Measurements from ENCODE around the gene NRSN1. TPM values are rescaled to one million over a fixed set of nuclear protein-coding genes. Genes with fewer than 3 reads are reported as not detected.

Gene NRSN1
- total RNA-seq, 1 experiment from 2014 or later = not detected

GRCh38 chr6:24093381-24093780 is 32.6 kb upstream of the NRSN1 start:
- Histone ChIP-seq H2AFZ (ENCODE audit: low read length) (no peak overlapping the region), H4K5ac (ENCODE audit: insufficient read length, low read depth, low read length) (no peak overlapping the region), H2BK120ac (ENCODE audit: low read depth, low read length, poor library complexity, severe bottlenecking) (no peak overlapping the region), H4K91ac (ENCODE audit: insufficient read length, low read depth, low read length) (no peak overlapping the region), H3K27me3 (ENCODE audit: insufficient read depth, low read length) (no peaks in the 10 kb centered on the region), H3T11ph (ENCODE audit: low read length) (no peak overlapping the region), H4K20me1 (ENCODE audit: control insufficient read depth, insufficient read depth, insufficient read length) (no peaks in the 10 kb centered on the region), H3K4me2 (ENCODE audit: insufficient read depth, insufficient read length, low read length) (no peak overlapping the region), H2BK15ac (ENCODE audit: low read depth, low read length) (no peak overlapping the region), H2AK5ac (ENCODE audit: insufficient read length, low read length) (no peak overlapping the region), H3K9ac (ENCODE audit: extremely low read depth, insufficient read length, low read length) (no peak overlapping the region), H3K79me1 (ENCODE audit: insufficient read depth, low read depth, low read length, poor library complexity, severe bottlenecking) (no peaks in the 10 kb centered on the region), H2BK5ac (ENCODE audit: insufficient read length, low read length) (no peak overlapping the region), H3K14ac (ENCODE audit: insufficient read depth, low read length) (no peak overlapping the region), H3K18ac (ENCODE audit: insufficient read length, low read depth, low read length) (no peak overlapping the region), H3K27ac (ENCODE audit: insufficient read length, low read depth, low read length) (no peak overlapping the region), H3K56ac (ENCODE audit: insufficient read length, low read depth, low read length) (no peak overlapping the region), H3K4me1 (ENCODE audit: insufficient read depth, low read length) (no peaks in the 10 kb centered on the region), H2BK20ac (ENCODE audit: low read depth, low read length, poor library complexity, severe bottlenecking) (no peak overlapping the region), H3K4ac (ENCODE audit: low read depth, low read length) (no peak overlapping the region), H2BK12ac (ENCODE audit: insufficient read length, low read depth, low read length) (no peak overlapping the region), H3K23me2 (ENCODE audit: insufficient read length, low read depth, low read length, poor library complexity, severe bottlenecking) (no peaks in the 10 kb centered on the region), H4K8ac (replicated peaks; ENCODE audit: insufficient read length, low read depth, low read length) (no peak overlapping the region), H3K23ac (ENCODE audit: insufficient read length, low read depth, low read length) (no peak overlapping the region), H3K79me2 (ENCODE audit: insufficient read depth, low read length) (no peaks in the 10 kb centered on the region), H3K9me3 (ENCODE audit: control insufficient read depth, low read depth, low read length) (no peaks in the 10 kb centered on the region)
- H3K27me3 Mint-ChIP-seq (ENCODE audit: low read depth) = peaks cover 2% of the 10 kb centered on the region; the same call in 1 of the 2 replicates
- no peak for TF ChIP-seq CTCF (conservative IDR thresholded peaks at IDR 0.05)
- no peaks in the 10 kb centered on the region for H3K9me3 Mint-ChIP-seq
- no peak for DNase-seq
- H3K36me3 Mint-ChIP-seq (ENCODE audit: insufficient read depth in 1 of 3, low read depth in 3 of 3) = no peaks in the 10 kb centered on the region; a peak in 1 of 7 replicates
- H3K4me3 Mint-ChIP-seq = no peak overlapping the region
- no peak overlapping the region; a peak in 1 of 7 replicates for H3K27ac Mint-ChIP-seq
- WGBS (ENCODE audit: extremely low coverage, insufficient read length, low lambda C conversion rate) = no CpG with 5 or more reads among the region's 4 CpGs
- no peaks in the 10 kb centered on the region for H3K4me1 Mint-ChIP-seq
